Fibroblast of lung (primary cell): Measurements from ENCODE around the gene LMO2. TPM values are rescaled to one million over a fixed set of nuclear protein-coding genes. Genes with fewer than 3 reads are reported as not detected.
A peak's percentile ranks its signal among the peaks of the same experiment; 100 is the strongest.

Experiments used
- DNase-seq, 2 donors: peaks; one replicate each; pipeline versions ENCODE4 v3.0.0 to v3.0.0-alpha.2; 2010; ENCODE audit warnings: low read depth in 2 of 2
- H2AFZ ChIP-seq: 2 replicates; pipeline ENCODE4 v1.5.1; 2012; ENCODE audit warnings: low read length, control low read depth, inconsistent platforms
- H3K27ac ChIP-seq: 2 replicates; pipeline ENCODE4 v1.5.1; 2011; ENCODE audit warnings: low read length, control low read depth; ENCODE audit not compliant: insufficient read depth
- H3K27me3 ChIP-seq: 2 replicates; pipeline ENCODE4 v1.5.1; 2011; ENCODE audit warnings: mild to moderate bottlenecking, low read length; ENCODE audit not compliant: control insufficient read depth, insufficient read depth
- H3K36me3 ChIP-seq: 2 replicates; pipeline ENCODE4 v1.5.1; 2011; ENCODE audit warnings: low read length; ENCODE audit not compliant: control insufficient read depth, insufficient read depth
- H3K4me1 ChIP-seq: 2 replicates; pipeline ENCODE4 v1.5.1; 2011; ENCODE audit warnings: low read length; ENCODE audit not compliant: control insufficient read depth, insufficient read depth; ENCODE audit errors: extremely low read depth
- H3K4me2 ChIP-seq: 2 replicates; pipeline ENCODE4 v1.5.1; 2011; ENCODE audit warnings: low read length, control low read depth; ENCODE audit not compliant: insufficient read depth; ENCODE audit errors: extremely low read depth
- H3K4me3 ChIP-seq, 4 experiments: fragments of 200-600 bp in 1 of 4; sonication (generic) in 1 of 4; replicated peaks in 1 of 4; 2 replicates each; pipeline ENCODE4 v1.5.1; 2011 to 2016; ENCODE audit warnings: low read length in 4 of 4, low read depth in 3 of 4, mild to moderate bottlenecking in 3 of 4, control low read depth in 2 of 4, inconsistent platforms in 1 of 4, mixed read lengths in 1 of 4; ENCODE audit not compliant: insufficient read depth in 1 of 4; ENCODE audit errors: control extremely low read depth in 1 of 4
- H3K79me2 ChIP-seq: 2 replicates; pipeline ENCODE4 v1.5.1; 2012; ENCODE audit warnings: mild to moderate bottlenecking, low read length, inconsistent platforms; ENCODE audit not compliant: control insufficient read depth, insufficient read depth
- H3K9ac ChIP-seq: 2 replicates; pipeline ENCODE4 v1.5.1; 2011; ENCODE audit warnings: mild to moderate bottlenecking, low read length, control low read depth; ENCODE audit not compliant: insufficient read depth
- H3K9me3 ChIP-seq: 2 replicates; pipeline ENCODE4 v1.5.1; 2012; ENCODE audit warnings: low read depth, low read length; ENCODE audit not compliant: control insufficient read depth, insufficient read depth
- H4K20me1 ChIP-seq: 2 replicates; pipeline ENCODE4 v1.5.1; 2011; ENCODE audit warnings: low read length; ENCODE audit not compliant: control insufficient read depth, insufficient read depth; ENCODE audit errors: extremely low read depth
- EZH2 ChIP-seq: IDR thresholded peaks from 2 replicates; pipeline ENCODE4 v1.5.1; 2012; ENCODE audit warnings: low read length, control low read depth, mild to moderate bottlenecking; ENCODE audit errors: missing control alignments
- polyA plus RNA-seq, 2 donors: library from polyadenylated mRNA; depleted of rRNA in 1 of 2; stranded (reverse) in 1 of 2; unstranded in 1 of 2; fragments of >200 nt; gene quantifications; 2 replicates each; pipeline ENCODE4 v1.2.1, GENCODE V29; 2011 to 2012; ENCODE audit warnings: missing spikeins in 1 of 2
- total RNA-seq: library from RNA; depleted of rRNA; stranded (reverse); fragments of >200 nt; gene quantifications from 2 replicates; pipeline ENCODE4 v1.2.1, GENCODE V29; 2014
- TF ChIP-seq, protein P1 (sequence below), 2 donors: IDR thresholded peaks in 1 of 2; conservative IDR thresholded peaks in 1 of 2; 1 replicate in 1 of 2; 2 replicates in 1 of 2; pipeline ENCODE4 v1.5.1; 2011 to 2012; ENCODE audit warnings: low read length in 2 of 2, control low read depth in 1 of 2, inconsistent platforms in 1 of 2, low read depth in 1 of 2, mild to moderate bottlenecking in 1 of 2

LMO2 gene
- total and polyA plus RNA-seq, 2 donors (not counting 1 experiment from before 2014, with no cell fraction given): 0.03 to 0.17 TPM

DNA sequence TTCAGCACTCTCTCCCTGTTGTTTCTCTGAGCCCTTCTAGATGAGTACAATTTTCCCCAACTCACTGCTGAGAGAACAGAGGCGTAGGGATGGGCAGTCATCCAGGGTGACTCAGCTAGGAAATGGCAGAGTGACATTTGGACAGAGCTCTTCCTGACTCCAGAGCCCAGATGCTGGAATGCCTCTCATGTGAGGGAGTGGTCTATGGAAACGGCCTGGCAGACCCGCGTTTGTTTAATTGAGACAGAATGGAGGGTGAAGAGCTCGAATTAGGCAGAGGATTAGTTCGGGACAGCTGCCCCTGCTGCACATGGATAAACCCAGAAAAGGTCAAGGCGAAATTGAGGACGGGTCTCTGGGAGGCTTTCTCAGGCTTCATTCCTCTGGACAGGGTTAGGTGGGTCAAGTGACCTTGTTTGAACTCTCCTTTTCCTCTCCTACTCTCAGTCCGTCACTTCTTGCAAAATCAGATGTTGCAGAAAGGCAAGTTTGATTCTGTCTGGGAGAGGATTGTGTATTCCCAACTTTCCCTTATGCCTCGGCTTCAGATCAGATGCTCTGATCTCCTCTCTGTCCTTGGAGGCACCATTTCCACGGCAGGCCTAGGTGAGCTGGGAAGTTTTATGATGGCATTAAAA lies 7.6 kb upstream of the LMO2 start:
- Histone ChIP-seq H3K9me3 (no peaks in the 10 kb centered on the region), H3K4me2 (no peak overlapping the region), H2AFZ (no peak overlapping the region), H3K9ac (no peak overlapping the region), H4K20me1 (no peaks in the 10 kb centered on the region), H3K4me1 (no peaks in the 10 kb centered on the region), H3K79me2 (no peaks in the 10 kb centered on the region), H3K27me3 (peaks cover 10% of the 10 kb centered on the region), H3K36me3 (no peaks in the 10 kb centered on the region), H3K4me3 (no peak overlapping the region), H3K27ac (no peak overlapping the region)
- peak; percentile 79 to 86 for DNase-seq
- TF ChIP-seq, protein P1, sequence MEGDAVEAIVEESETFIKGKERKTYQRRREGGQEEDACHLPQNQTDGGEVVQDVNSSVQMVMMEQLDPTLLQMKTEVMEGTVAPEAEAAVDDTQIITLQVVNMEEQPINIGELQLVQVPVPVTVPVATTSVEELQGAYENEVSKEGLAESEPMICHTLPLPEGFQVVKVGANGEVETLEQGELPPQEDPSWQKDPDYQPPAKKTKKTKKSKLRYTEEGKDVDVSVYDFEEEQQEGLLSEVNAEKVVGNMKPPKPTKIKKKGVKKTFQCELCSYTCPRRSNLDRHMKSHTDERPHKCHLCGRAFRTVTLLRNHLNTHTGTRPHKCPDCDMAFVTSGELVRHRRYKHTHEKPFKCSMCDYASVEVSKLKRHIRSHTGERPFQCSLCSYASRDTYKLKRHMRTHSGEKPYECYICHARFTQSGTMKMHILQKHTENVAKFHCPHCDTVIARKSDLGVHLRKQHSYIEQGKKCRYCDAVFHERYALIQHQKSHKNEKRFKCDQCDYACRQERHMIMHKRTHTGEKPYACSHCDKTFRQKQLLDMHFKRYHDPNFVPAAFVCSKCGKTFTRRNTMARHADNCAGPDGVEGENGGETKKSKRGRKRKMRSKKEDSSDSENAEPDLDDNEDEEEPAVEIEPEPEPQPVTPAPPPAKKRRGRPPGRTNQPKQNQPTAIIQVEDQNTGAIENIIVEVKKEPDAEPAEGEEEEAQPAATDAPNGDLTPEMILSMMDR (conservative IDR thresholded peaks at IDR 0.05 in 1 of 2, IDR thresholded peaks at IDR 0.05 in 1 of 2; ENCODE audit: low read depth in 1 of 2, low read length in 2 of 2): no peak
- TF ChIP-seq EZH2: no peak

DNA sequence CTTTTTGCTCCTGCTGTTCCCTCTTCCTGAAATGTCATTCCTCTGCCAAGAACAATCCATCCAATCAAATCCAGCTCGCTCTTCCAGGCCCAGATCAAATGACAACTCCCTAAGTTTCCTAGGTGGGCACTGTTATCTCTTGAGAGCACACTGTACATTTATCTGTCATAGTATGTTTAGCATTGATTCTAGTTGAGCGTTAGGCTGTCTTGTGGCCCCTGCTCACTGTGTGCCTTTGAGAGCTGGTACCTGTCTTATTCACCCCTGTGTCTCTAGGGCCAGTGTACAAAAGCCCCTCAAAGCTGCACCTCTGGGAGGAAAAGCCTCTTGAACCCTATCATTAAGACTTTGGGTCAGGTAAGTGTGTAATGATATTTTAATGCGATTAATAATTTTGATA lies 7.1 kb upstream of the LMO2 start:
- Histone ChIP-seq H3K36me3 (no peaks in the 10 kb centered on the region), H3K9ac (no peak overlapping the region), H3K27ac (no peak overlapping the region), H3K27me3 (peaks cover 11% of the 10 kb centered on the region), H3K4me2 (no peak overlapping the region), H3K79me2 (no peaks in the 10 kb centered on the region), H2AFZ (no peak overlapping the region), H3K4me1 (no peaks in the 10 kb centered on the region), H3K4me3 (no peak overlapping the region), H4K20me1 (no peaks in the 10 kb centered on the region), H3K9me3 (no peaks in the 10 kb centered on the region)
- TF ChIP-seq, protein P1 (conservative IDR thresholded peaks at IDR 0.05 in 1 of 2, IDR thresholded peaks at IDR 0.05 in 1 of 2; ENCODE audit: low read depth in 1 of 2, low read length in 2 of 2): no peak
- no peak for DNase-seq

DNA sequence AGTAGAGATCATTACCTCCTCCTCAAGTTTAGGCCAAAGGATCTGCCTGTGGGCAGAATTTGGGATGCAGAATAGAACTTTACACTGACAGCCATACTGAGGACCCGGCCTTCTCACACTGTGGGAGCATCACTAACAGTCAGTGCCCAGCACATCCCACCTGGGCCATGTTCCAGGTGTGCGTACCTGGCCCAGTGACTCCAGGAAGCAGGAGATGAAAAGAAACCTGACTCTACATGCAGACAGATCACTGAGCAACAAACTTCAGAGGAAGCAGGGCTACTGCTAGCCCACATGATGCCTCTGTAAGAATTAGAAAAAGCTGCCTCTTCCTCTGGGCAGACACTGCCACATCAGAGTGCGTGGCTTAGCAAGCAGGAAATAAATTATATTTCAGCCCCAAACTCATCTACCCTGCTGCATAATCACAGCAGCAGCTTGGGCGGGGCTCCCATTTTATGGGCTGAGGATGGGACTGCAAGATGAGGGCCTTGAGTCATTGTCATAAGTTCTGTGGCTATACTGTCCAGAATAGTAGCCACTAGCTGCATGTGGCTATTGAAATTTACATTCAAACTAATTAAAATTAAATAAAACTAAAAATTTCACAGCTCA lies 6.0 kb upstream of the LMO2 start:
- H3K36me3 ChIP-seq: no peaks in the 10 kb centered on the region
- peaks cover 12% of the 10 kb centered on the region for H3K27me3 ChIP-seq
- H3K9me3 ChIP-seq: no peaks in the 10 kb centered on the region
- H3K4me3 ChIP-seq: no peak overlapping the region
- no peak for DNase-seq
- no peaks in the 10 kb centered on the region for H4K20me1 ChIP-seq
- H2AFZ ChIP-seq: no peak overlapping the region
- no peaks in the 10 kb centered on the region for H3K79me2 ChIP-seq
- no peak overlapping the region for H3K9ac ChIP-seq
- no peak overlapping the region for H3K4me2 ChIP-seq
- no peaks in the 10 kb centered on the region for H3K4me1 ChIP-seq
- H3K27ac ChIP-seq: no peak overlapping the region
- TF ChIP-seq EZH2: no peak
- TF ChIP-seq, protein P1 (conservative IDR thresholded peaks at IDR 0.05 in 1 of 2, IDR thresholded peaks at IDR 0.05 in 1 of 2; ENCODE audit: low read depth in 1 of 2, low read length in 2 of 2): no peak
